ENCODE results near the gene POLR3A.
A peak's percentile ranks its signal among the peaks of the same experiment; 100 is the strongest.
"Not testable (repeated sequence)": the region's sequence is repeated elsewhere in the genome, so short reads cannot be mapped to it uniquely, and the experiment has no call there.

POLR3A gene

GRCh38 chr10:78029269-78030226, at the start of gene POLR3A:
Gene POLR3A, minus strand, starts transcription at chr10:78029515. Its CDS starts 108 bp downstream, at chr10:78029407.
- peak; percentile 82 to 85 (median 83) for DNase-seq (ENCODE audit: low read depth in 4 of 4, low spot score in 1 of 4)

GRCh38 chr10:78078539-78079330, 49.4 kb upstream of the POLR3A start:
- DNase-seq (ENCODE audit: low read depth in 4 of 4, low spot score in 1 of 4): no peak

GRCh38 chr10:78075806-78076205, 46.5 kb upstream of the POLR3A start:
- not testable (repeated sequence) for DNase-seq (ENCODE audit: low read depth in 4 of 4, low spot score in 1 of 4)

GRCh38 chr10:78072504-78072903, 43.2 kb upstream of the POLR3A start:
- no peak for DNase-seq (ENCODE audit: low read depth in 4 of 4, low spot score in 1 of 4)

- DNase-seq (ENCODE audit: low read depth in 4 of 4, low spot score in 1 of 4): no peak
These were observed 42.5 kb upstream of the POLR3A start for GRCh38 chr10:78071857-78072179.

GRCh38 chr10:78071140-78071856, 42.0 kb upstream of the POLR3A start:
- DNase-seq (ENCODE audit: low read depth in 4 of 4, low spot score in 1 of 4): no peak

GRCh38 chr10:78070726-78071125, 41.4 kb upstream of the POLR3A start:
- DNase-seq (ENCODE audit: low read depth in 4 of 4, low spot score in 1 of 4): no peak

- not testable (repeated sequence) for DNase-seq (ENCODE audit: low read depth in 4 of 4, low spot score in 1 of 4)
These were observed 40.7 kb upstream of the POLR3A start for GRCh38 chr10:78070064-78070463.

GRCh38 chr10:78069151-78069550, 39.8 kb upstream of the POLR3A start:
- no peak for DNase-seq (ENCODE audit: low read depth in 4 of 4, low spot score in 1 of 4)

GRCh38 chr10:78066728-78067430, 37.6 kb upstream of the POLR3A start:
- no peak for DNase-seq (ENCODE audit: low read depth in 4 of 4, low spot score in 1 of 4)

- no peak for DNase-seq (ENCODE audit: low read depth in 4 of 4, low spot score in 1 of 4)
These were observed 36.7 kb upstream of the POLR3A start for GRCh38 chr10:78066012-78066411.

GRCh38 chr10:78065611-78066010, 36.3 kb upstream of the POLR3A start:
- no peak for DNase-seq (ENCODE audit: low read depth in 4 of 4, low spot score in 1 of 4)

- DNase-seq (ENCODE audit: low read depth in 4 of 4, low spot score in 1 of 4): not testable (repeated sequence)
These were observed 35.6 kb upstream of the POLR3A start for GRCh38 chr10:78064919-78065318.

GRCh38 chr10:78063236-78063635, 33.9 kb upstream of the POLR3A start:
- DNase-seq (ENCODE audit: low read depth in 4 of 4, low spot score in 1 of 4): no peak

- DNase-seq (ENCODE audit: low read depth in 4 of 4, low spot score in 1 of 4): no peak
These were observed 33.0 kb upstream of the POLR3A start for GRCh38 chr10:78062296-78062695.

GRCh38 chr10:78059906-78060702, 30.8 kb upstream of the POLR3A start:
- DNase-seq (ENCODE audit: low read depth in 4 of 4, low spot score in 1 of 4): no peak

GRCh38 chr10:78058562-78058961, 29.2 kb upstream of the POLR3A start:
- no peak for DNase-seq (ENCODE audit: low read depth in 4 of 4, low spot score in 1 of 4)

- DNase-seq (ENCODE audit: low read depth in 4 of 4, low spot score in 1 of 4): no peak
These were observed 24.0 kb upstream of the POLR3A start for GRCh38 chr10:78053211-78053868.

GRCh38 chr10:78049851-78050250, 20.5 kb upstream of the POLR3A start:
- DNase-seq (ENCODE audit: low read depth in 4 of 4, low spot score in 1 of 4): no peak

Measured in stimulated activated CD4-positive, alpha-beta T cell treated with anti-CD3 and anti-CD28 coated beads, Interleukin-1b, Interleukin-23, amount 100 ng/mL, for 24 hours (primary cell).